H9 (cell line): ENCODE results near the gene GLRA3. TPM values are rescaled to one million over a fixed set of nuclear protein-coding genes. Genes with fewer than 3 reads are reported as not detected.

Experiments used
- DNase-seq: peaks from one replicate; pipeline ENCODE4 v3.0.0-alpha.2; 2017
- H2AFZ ChIP-seq: one replicate; pipeline ENCODE4 v1.6.1; 2013; ENCODE audit warnings: mild to moderate bottlenecking, low read length, control low read depth, moderate library complexity
- H2AK5ac ChIP-seq: 2 replicates; pipeline ENCODE4 v1.6.1; 2013; ENCODE audit warnings: low read length, control low read depth, mixed read lengths; ENCODE audit not compliant: insufficient read length
- H2BK120ac ChIP-seq: one replicate; pipeline ENCODE4 v1.6.1; 2013; ENCODE audit warnings: low read depth, mild to moderate bottlenecking, low read length, control low read depth, inconsistent platforms; ENCODE audit not compliant: poor library complexity, severe bottlenecking
- H2BK12ac ChIP-seq: 2 replicates; pipeline ENCODE4 v1.6.1; 2013; ENCODE audit warnings: low read length, control low read depth, mixed read lengths, low read depth; ENCODE audit not compliant: insufficient read length
- H2BK15ac ChIP-seq: 2 replicates; pipeline ENCODE4 v1.6.1; 2013; ENCODE audit warnings: low read depth, low read length, control low read depth
- H2BK20ac ChIP-seq: one replicate; pipeline ENCODE4 v1.6.1; 2013; ENCODE audit warnings: low read depth, mild to moderate bottlenecking, low read length, control low read depth, inconsistent platforms; ENCODE audit not compliant: poor library complexity, severe bottlenecking
- H2BK5ac ChIP-seq: 2 replicates; pipeline ENCODE4 v1.6.1; 2013; ENCODE audit warnings: low read length, control low read depth, mixed read lengths; ENCODE audit not compliant: insufficient read length
- H3K14ac ChIP-seq: 2 replicates; pipeline ENCODE4 v1.6.1; 2013; ENCODE audit warnings: low read length, control low read depth; ENCODE audit not compliant: insufficient read depth
- H3K18ac ChIP-seq: 2 replicates; pipeline ENCODE4 v1.6.1; 2013; ENCODE audit warnings: low read depth, mild to moderate bottlenecking, mixed read lengths, low read length, control low read depth; ENCODE audit not compliant: insufficient read length
- H3K23ac ChIP-seq: 2 replicates; pipeline ENCODE4 v1.6.1; 2013; ENCODE audit warnings: low read length, control low read depth, mixed read lengths, low read depth; ENCODE audit not compliant: insufficient read length
- H3K23me2 ChIP-seq: 2 replicates; pipeline ENCODE4 v1.6.1; 2013; ENCODE audit warnings: low read depth, mild to moderate bottlenecking, mixed read lengths, low read length, control low read depth; ENCODE audit not compliant: insufficient read length, poor library complexity, severe bottlenecking
- H3K27ac ChIP-seq: 2 replicates; pipeline ENCODE4 v1.5.1; 2013; ENCODE audit warnings: low read length, control low read depth, mixed read lengths, low read depth; ENCODE audit not compliant: insufficient read length
- H3K27me3 ChIP-seq: 2 replicates; pipeline ENCODE4 v1.6.1; 2013; ENCODE audit warnings: low read length, control low read depth, inconsistent platforms; ENCODE audit not compliant: insufficient read depth
- H3K4ac ChIP-seq: 2 replicates; pipeline ENCODE4 v1.6.1; 2013; ENCODE audit warnings: low read depth, mild to moderate bottlenecking, control low read depth, inconsistent platforms, low read length, moderate library complexity
- H3K4me1 ChIP-seq: 2 replicates; pipeline ENCODE4 v1.6.1; 2013; ENCODE audit warnings: low read length, control low read depth, inconsistent platforms; ENCODE audit not compliant: insufficient read depth
- H3K4me2 ChIP-seq: 2 replicates; pipeline ENCODE4 v1.6.1; 2013; ENCODE audit warnings: low read length, control low read depth, mixed read lengths; ENCODE audit not compliant: insufficient read length, insufficient read depth
- H3K56ac ChIP-seq: 2 replicates; pipeline ENCODE4 v1.6.1; 2013; ENCODE audit warnings: low read depth, mild to moderate bottlenecking, mixed read lengths, low read length, control low read depth; ENCODE audit not compliant: insufficient read length
- H3K79me1 ChIP-seq: 2 replicates; pipeline ENCODE4 v1.6.1; 2013; ENCODE audit warnings: low read depth, mild to moderate bottlenecking, moderate library complexity, low read length, control low read depth, inconsistent platforms; ENCODE audit not compliant: insufficient read depth, poor library complexity, severe bottlenecking
- H3K79me2 ChIP-seq: 2 replicates; pipeline ENCODE4 v1.6.1; 2013; ENCODE audit warnings: low read length, control low read depth, inconsistent platforms; ENCODE audit not compliant: insufficient read depth
- H3K9ac ChIP-seq: 2 replicates; pipeline ENCODE4 v1.6.1; 2013; ENCODE audit warnings: low read length, control low read depth, mixed read lengths; ENCODE audit not compliant: insufficient read length; ENCODE audit errors: extremely low read depth
- H3K9me3 ChIP-seq: one replicate; pipeline ENCODE4 v1.6.1; 2013; ENCODE audit warnings: low read depth, low read length, inconsistent platforms; ENCODE audit not compliant: control insufficient read depth
- H3T11ph ChIP-seq: one replicate; pipeline ENCODE4 v1.6.1; 2013; ENCODE audit warnings: mild to moderate bottlenecking, low read length, control low read depth, inconsistent platforms
- H4K20me1 ChIP-seq: one replicate; pipeline ENCODE4 v1.6.1; 2013; ENCODE audit not compliant: control insufficient read depth, insufficient read length, insufficient read depth
- H4K5ac ChIP-seq: 2 replicates; pipeline ENCODE4 v1.6.1; 2013; ENCODE audit warnings: low read depth, mild to moderate bottlenecking, mixed read lengths, low read length, control low read depth; ENCODE audit not compliant: insufficient read length
- H4K8ac ChIP-seq: replicated peaks from 2 replicates; pipeline ENCODE4 v1.6.1; 2013; ENCODE audit warnings: low read length, control low read depth, mixed read lengths, low read depth; ENCODE audit not compliant: insufficient read length
- H4K91ac ChIP-seq: 2 replicates; pipeline ENCODE4 v1.6.1; 2013; ENCODE audit warnings: low read depth, mild to moderate bottlenecking, moderate library complexity, mixed read lengths, low read length, control low read depth; ENCODE audit not compliant: insufficient read length
- H3K27ac Mint-ChIP-seq, 3 experiments: 2 replicates in 2 of 3; 3 replicates in 1 of 3; pipeline ENCODE4 v1.8.0; 2020 to 2021; ENCODE audit warnings: mixed read lengths in 3 of 3, mild to moderate bottlenecking in 1 of 3, moderate library complexity in 1 of 3
- H3K27me3 Mint-ChIP-seq: 2 replicates; pipeline ENCODE4 v1.8.0; 2021; ENCODE audit warnings: low read depth, mild to moderate bottlenecking, moderate library complexity, mixed read lengths
- H3K36me3 Mint-ChIP-seq, 3 experiments: 2 replicates in 2 of 3; 3 replicates in 1 of 3; pipeline ENCODE4 v1.8.0; 2020 to 2021; ENCODE audit warnings: low read depth in 3 of 3, mixed read lengths in 3 of 3; ENCODE audit not compliant: insufficient read depth in 1 of 3
- H3K4me1 Mint-ChIP-seq, 2 experiments: 2 replicates each; pipeline ENCODE4 v1.8.0; 2020; ENCODE audit warnings: mixed read lengths in 2 of 2
- H3K4me3 Mint-ChIP-seq, 2 experiments: 2 replicates in 1 of 2; 3 replicates in 1 of 2; pipeline ENCODE4 v1.8.0; 2020 to 2021; ENCODE audit warnings: mild to moderate bottlenecking in 2 of 2, mixed read lengths in 2 of 2, moderate library complexity in 1 of 2
- H3K9me3 Mint-ChIP-seq, 2 experiments: 2 replicates in 1 of 2; 3 replicates in 1 of 2; pipeline ENCODE4 v1.8.0; 2020; ENCODE audit warnings: mild to moderate bottlenecking in 2 of 2, mixed read lengths in 2 of 2, moderate library complexity in 1 of 2
- CTCF ChIP-seq: fragments of 200-600 bp; sonication (generic); conservative IDR thresholded peaks from 3 replicates; pipeline ENCODE4 v1.8.0; 2021; ENCODE audit warnings: antibody characterized with exemption, mild to moderate bottlenecking
- WGBS: extraction: QIAGEN DNeasy Blood & Tissue Kit; methylation state at CpG from one replicate; pipeline ENCODE4 v1.1.7; 2013; ENCODE audit warnings: missing lambda C conversion rate, low lambda C conversion rate, mixed read lengths; ENCODE audit not compliant: insufficient read length; ENCODE audit errors: extremely low coverage; 5-methylcytosine and 5-hydroxymethylcytosine counted together
- total RNA-seq: library from RNA; stranded (reverse); gene quantifications from 2 replicates; pipeline ENCODE4 v1.2.1, GENCODE V29; 2021

Gene GLRA3
- total RNA-seq, 1 experiment from 2014 or later, result 0.09 TPM

GRCh38 chr4:174672276-174672675 lies 156.8 kb downstream of the GLRA3 start:
- no CpG with 5 or more reads among the region's 4 CpGs for WGBS
- Histone ChIP-seq H2BK15ac (no peak overlapping the region), H4K8ac (no peak overlapping the region)

More at GRCh38 chr4:174672276-174672675, 156.8 kb downstream of the GLRA3 start:
- no peak overlapping the region for H3K9ac ChIP-seq
- H2AFZ ChIP-seq, result no peak overlapping the region
- H3K18ac ChIP-seq, result no peak overlapping the region
- H3K79me2 ChIP-seq, result no peaks in the 10 kb centered on the region
- H2BK5ac ChIP-seq, result no peak overlapping the region
- no peak overlapping the region for H3K4me2 ChIP-seq
- H3K79me1 ChIP-seq, result no peaks in the 10 kb centered on the region
- H3K4me1 ChIP-seq, result no peaks in the 10 kb centered on the region; the same call in 1 of the 2 replicates
- H3K56ac ChIP-seq, result no peak overlapping the region
- no peak overlapping the region for H2BK120ac ChIP-seq
- TF ChIP-seq CTCF, result no peak
- H3K36me3 Mint-ChIP-seq, result no peaks in the 10 kb centered on the region
- H3K4me3 Mint-ChIP-seq, result no peak overlapping the region
- no peak overlapping the region for H3K27ac ChIP-seq
- no peak overlapping the region for H2AK5ac ChIP-seq
- H3K14ac ChIP-seq, result no peak overlapping the region; the same call in 1 of the 2 replicates
- no peaks in the 10 kb centered on the region for H3K27me3 ChIP-seq
- no peak overlapping the region for H4K5ac ChIP-seq
- no peaks in the 10 kb centered on the region for H3K23me2 ChIP-seq
- H4K91ac ChIP-seq, result no peak overlapping the region
- no peak overlapping the region for H3T11ph ChIP-seq
- no peak overlapping the region for H3K4ac ChIP-seq
- no peaks in the 10 kb centered on the region for H4K20me1 ChIP-seq
- DNase-seq, result no peak
- H3K4me1 Mint-ChIP-seq, result peaks cover 7 to 11% of the 10 kb centered on the region in 2 experiments
- no peaks in the 10 kb centered on the region for H3K27me3 Mint-ChIP-seq
- no peak overlapping the region for H2BK20ac ChIP-seq
- no peak overlapping the region for H2BK12ac ChIP-seq
- H3K9me3 ChIP-seq, result no peaks in the 10 kb centered on the region
- H3K9me3 Mint-ChIP-seq, result no peaks in the 10 kb centered on the region
- H3K23ac ChIP-seq, result no peak overlapping the region
- H3K27ac Mint-ChIP-seq, result no peak overlapping the region; a peak in 2 of 7 replicates
